Keratinocyte (primary cell): Measurements from ENCODE around the gene CORO2B.

ENCODE experiments used
- EZH2 ChIP-seq: IDR thresholded peaks from one replicate; pipeline ENCODE4 v1.6.1; 2012; ENCODE audit warnings: inconsistent platforms, mild to moderate bottlenecking, low read length, moderate library complexity
- TF ChIP-seq, protein P1 (sequence below), 3 experiments: IDR thresholded peaks in 1 of 3; conservative IDR thresholded peaks in 1 of 3; optimal IDR thresholded peaks in 1 of 3; 2 replicates in 2 of 3; 3 replicates in 1 of 3; pipeline versions ENCODE3 to v1.5.1; 2011; ENCODE audit warnings: low read length in 3 of 3, mild to moderate bottlenecking in 3 of 3, moderate library complexity in 2 of 3, control low read depth in 1 of 3, inconsistent platforms in 1 of 3; ENCODE audit not compliant: insufficient read depth in 2 of 3; ENCODE audit errors: extremely low read depth in 1 of 3

DNA sequence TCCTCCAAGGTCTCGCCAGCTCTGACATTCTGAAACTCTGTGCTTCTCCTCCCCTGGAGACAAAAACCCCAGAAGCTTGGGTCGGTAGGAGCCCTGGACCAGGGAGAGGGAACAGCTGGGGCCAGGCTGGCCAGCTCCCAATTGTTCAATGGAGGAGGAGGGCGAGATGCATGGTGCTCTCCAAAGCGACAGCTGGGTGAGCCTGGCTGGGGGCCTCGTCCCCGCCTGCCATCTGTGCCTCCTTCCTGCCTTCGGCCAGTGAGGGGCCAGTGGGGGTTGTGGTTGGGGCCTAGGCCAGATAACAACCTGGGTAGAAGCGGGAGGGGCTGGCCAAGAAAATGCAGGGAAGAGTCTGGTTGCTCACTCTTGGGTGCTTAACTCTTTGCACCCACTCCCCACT, 79.4 kb downstream of the CORO2B start:
- TF ChIP-seq EZH2 = no peak
- TF ChIP-seq, protein P1, sequence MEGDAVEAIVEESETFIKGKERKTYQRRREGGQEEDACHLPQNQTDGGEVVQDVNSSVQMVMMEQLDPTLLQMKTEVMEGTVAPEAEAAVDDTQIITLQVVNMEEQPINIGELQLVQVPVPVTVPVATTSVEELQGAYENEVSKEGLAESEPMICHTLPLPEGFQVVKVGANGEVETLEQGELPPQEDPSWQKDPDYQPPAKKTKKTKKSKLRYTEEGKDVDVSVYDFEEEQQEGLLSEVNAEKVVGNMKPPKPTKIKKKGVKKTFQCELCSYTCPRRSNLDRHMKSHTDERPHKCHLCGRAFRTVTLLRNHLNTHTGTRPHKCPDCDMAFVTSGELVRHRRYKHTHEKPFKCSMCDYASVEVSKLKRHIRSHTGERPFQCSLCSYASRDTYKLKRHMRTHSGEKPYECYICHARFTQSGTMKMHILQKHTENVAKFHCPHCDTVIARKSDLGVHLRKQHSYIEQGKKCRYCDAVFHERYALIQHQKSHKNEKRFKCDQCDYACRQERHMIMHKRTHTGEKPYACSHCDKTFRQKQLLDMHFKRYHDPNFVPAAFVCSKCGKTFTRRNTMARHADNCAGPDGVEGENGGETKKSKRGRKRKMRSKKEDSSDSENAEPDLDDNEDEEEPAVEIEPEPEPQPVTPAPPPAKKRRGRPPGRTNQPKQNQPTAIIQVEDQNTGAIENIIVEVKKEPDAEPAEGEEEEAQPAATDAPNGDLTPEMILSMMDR (optimal IDR thresholded peaks at IDR 0.05 in 1 of 3, IDR thresholded peaks at IDR 0.05 in 1 of 3, conservative IDR thresholded peaks at IDR 0.05 in 1 of 3; ENCODE audit: extremely low read depth in 1 of 3, insufficient read depth in 2 of 3, low read length in 3 of 3) = no peak
